GM23248 (cell line): ENCODE measurements around the gene TBX5. TPM values are rescaled to one million over a fixed set of nuclear protein-coding genes. Genes with fewer than 3 reads are reported as not detected.
A peak's percentile ranks its signal among the peaks of the same experiment; 100 is the strongest.
"Not testable (repeated sequence)": the region's sequence is repeated elsewhere in the genome, so short reads cannot be mapped to it uniquely, and the experiment has no call there.

Source experiments
- DNase-seq: peaks from one replicate; pipeline ENCODE4 v3.0.0-alpha.2; 2015
- H2AFZ ChIP-seq: fragments of 200-600 bp; sonication (generic); 2 replicates; pipeline ENCODE4 v1.6.1; 2016; ENCODE audit warnings: antibody characterized with exemption
- H3F3A ChIP-seq: fragments of 200-600 bp; sonication (generic); 2 replicates; pipeline ENCODE4 v1.6.1; 2016; ENCODE audit warnings: mild to moderate bottlenecking, antibody characterized with exemption, mixed run types; ENCODE audit not compliant: insufficient read depth
- H3K27ac ChIP-seq: fragments of 200-600 bp; sonication (generic); 2 replicates; pipeline ENCODE4 v1.5.1; 2016; ENCODE audit warnings: mild to moderate bottlenecking
- H3K27me3 ChIP-seq: fragments of 200-600 bp; sonication (generic); replicated peaks from 2 replicates; pipeline ENCODE4 v1.6.1; 2016; ENCODE audit warnings: mild to moderate bottlenecking; ENCODE audit not compliant: insufficient read depth
- H3K36me3 ChIP-seq: fragments of 200-600 bp; sonication (generic); 2 replicates; pipeline ENCODE4 v1.6.1; 2016; ENCODE audit warnings: low read depth, mild to moderate bottlenecking
- H3K4me1 ChIP-seq: fragments of 200-600 bp; sonication (generic); 2 replicates; pipeline ENCODE4 v1.6.1; 2016; ENCODE audit warnings: mild to moderate bottlenecking; ENCODE audit not compliant: insufficient read depth
- H3K4me2 ChIP-seq: fragments of 200-600 bp; sonication (generic); one replicate; pipeline ENCODE4 v1.6.1; 2016; ENCODE audit warnings: mild to moderate bottlenecking; ENCODE audit not compliant: unreplicated experiment
- H3K4me3 ChIP-seq: fragments of 200-600 bp; sonication (generic); 2 replicates; pipeline ENCODE4 v1.5.1; 2016; ENCODE audit warnings: mild to moderate bottlenecking
- H3K79me2 ChIP-seq: fragments of 200-600 bp; sonication (generic); 2 replicates; pipeline ENCODE4 v1.6.1; 2016; ENCODE audit warnings: mild to moderate bottlenecking; ENCODE audit not compliant: insufficient read depth
- H3K9ac ChIP-seq: fragments of 200-600 bp; sonication (generic); 2 replicates; pipeline ENCODE4 v1.6.1; 2016; ENCODE audit warnings: mild to moderate bottlenecking
- H3K9me2 ChIP-seq: fragments of 200-600 bp; sonication (generic); 2 replicates; pipeline ENCODE4 v1.6.1; 2016; ENCODE audit warnings: mixed run types, mild to moderate bottlenecking, moderate library complexity; ENCODE audit not compliant: insufficient read depth
- H3K9me3 ChIP-seq: fragments of 200-600 bp; sonication (generic); one replicate; pipeline ENCODE4 v1.6.1; 2017; ENCODE audit warnings: low read depth
- H4K20me1 ChIP-seq: fragments of 200-600 bp; sonication (generic); 2 replicates; pipeline ENCODE4 v1.6.0; 2016; ENCODE audit not compliant: insufficient read depth
- EZH2 ChIP-seq: fragments of 200-600 bp; sonication (generic); IDR thresholded peaks from 2 replicates; pipeline ENCODE4 v1.6.1; 2018; ENCODE audit warnings: antibody characterized with exemption, mild to moderate bottlenecking; ENCODE audit not compliant: insufficient read depth, poor library complexity, severe bottlenecking
- EZH2phosphoT487 ChIP-seq: fragments of 200-600 bp; sonication (generic); IDR thresholded peaks from 2 replicates; pipeline ENCODE4 v1.6.1; 2018; ENCODE audit warnings: antibody characterized with exemption, moderate library complexity, mild to moderate bottlenecking, low read depth; ENCODE audit not compliant: insufficient read depth
- WGBS, 2 experiments: methylation state at CpG; one replicate each; pipeline ENCODE4 v1.1.6; 2015 to 2017; ENCODE audit warnings: low lambda C conversion rate in 2 of 2, low coverage in 1 of 2; ENCODE audit errors: missing lambda C conversion rate in 2 of 2; 5-methylcytosine and 5-hydroxymethylcytosine counted together
- in situ Hi-C: fragments of 300-500 bp; cut with MboI; formaldehyde crosslinking; loops from 2 replicates; pipeline ENCODE4 v1.15.0; 2020
- polyA plus RNA-seq: library from polyadenylated mRNA; unstranded; fragments of >200 nt; fragmentation: Nextera tagmentation; extraction: Ambion mirVana; gene quantifications from 2 replicates; pipeline ENCODE4 v1.2.1, GENCODE V29; 2016
- total RNA-seq: library from RNA; depleted of rRNA; stranded (reverse); fragments of >200 nt; shearing (Covaris generic); gene quantifications from 2 replicates; pipeline ENCODE4 v1.2.3, GENCODE V29; 2014

The TBX5 gene
- total and polyA plus RNA-seq, 2 experiments from 2014 or later, result 24.5 to 30.0 TPM

DNA sequence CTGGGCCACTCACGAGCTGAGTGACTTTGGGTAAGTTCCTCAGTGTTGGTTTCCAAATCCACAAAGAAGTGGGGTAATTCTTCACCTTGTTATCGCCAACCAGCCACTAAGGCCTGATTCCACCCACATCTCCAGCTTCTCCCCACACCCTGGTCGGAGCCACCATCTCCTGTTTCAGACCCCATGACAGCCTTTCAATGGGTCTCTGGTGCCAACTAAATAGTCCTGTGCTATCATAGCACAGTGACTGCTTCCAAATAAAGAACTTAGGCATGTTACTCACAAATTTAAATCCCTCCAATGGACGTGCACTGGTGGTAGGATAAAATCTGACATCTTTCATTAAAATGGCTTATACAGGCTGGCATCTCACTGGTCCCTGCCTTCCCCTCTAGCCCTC, 44.0 kb downstream of the TBX5 start:
- Histone ChIP-seq H3K36me3 (peaks cover 72% of the 10 kb centered on the region), H2AFZ (no peak overlapping the region), H3F3A (peaks cover 23% of the 10 kb centered on the region; the same call in 1 of the 2 replicates)

DNA sequence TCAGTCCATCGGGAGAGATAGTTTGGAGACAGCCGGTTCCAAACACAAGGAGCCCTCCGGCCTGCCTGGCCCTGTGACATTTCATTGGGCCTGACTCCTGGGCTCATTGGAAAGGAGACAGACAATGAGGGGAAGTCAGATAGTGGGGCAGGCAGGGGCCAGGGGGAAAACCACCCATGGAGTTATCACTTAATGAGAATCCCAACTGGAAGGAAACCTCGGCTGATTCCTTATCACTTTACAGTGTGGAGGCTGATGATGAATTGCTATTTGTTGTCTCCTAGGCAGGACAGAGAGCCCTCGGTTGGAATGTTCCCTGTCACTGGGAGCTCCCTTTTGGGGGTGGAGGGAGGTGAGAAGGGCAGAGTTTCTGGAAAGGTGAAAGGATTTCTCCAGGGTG, 44.4 kb downstream of the TBX5 start:
- Histone ChIP-seq H3K79me2 (peaks cover 7% of the 10 kb centered on the region), H3K4me1 (no peaks in the 10 kb centered on the region), H3K9me2 (no peaks in the 10 kb centered on the region), H3K27me3 (no peaks in the 10 kb centered on the region), H2AFZ (no peak overlapping the region), H3K4me2 (no peak overlapping the region), H3K4me3 (no peak overlapping the region), H4K20me1 (peaks cover 9% of the 10 kb centered on the region), H3K9me3 (no peaks in the 10 kb centered on the region), H3K9ac (no peak overlapping the region), H3F3A (peaks cover 22% of the 10 kb centered on the region; the same call in 1 of the 2 replicates), H3K27ac (no peak overlapping the region), H3K36me3 (peaks cover 71% of the 10 kb centered on the region)
- in situ Hi-C loops, result no loop called here
- DNase-seq, result no peak
- no peak for TF ChIP-seq EZH2
- 84 to 86% methylated on average over 5 of the region's 5 CpGs for WGBS, 2 experiments

More for the DNA sequence above, 44.0 kb downstream of the TBX5 start:
- in situ Hi-C loops, result no loop called here
- Histone ChIP-seq H3K4me1 (no peaks in the 10 kb centered on the region), H3K9me3 (no peaks in the 10 kb centered on the region), H3K9ac (no peak overlapping the region), H3K4me2 (no peak overlapping the region), H3K4me3 (no peak overlapping the region), H3K27ac (no peak overlapping the region), H4K20me1 (peaks cover 9% of the 10 kb centered on the region), H3K9me2 (no peaks in the 10 kb centered on the region), H3K79me2 (peaks cover 7% of the 10 kb centered on the region), H3K27me3 (no peaks in the 10 kb centered on the region)
- WGBS, 2 experiments, result 69 to 86% methylated on average over 4 of the region's 4 CpGs
- no peak for DNase-seq
- TF ChIP-seq EZH2 (no peak), EZH2phosphoT487 (no peak)

DNA sequence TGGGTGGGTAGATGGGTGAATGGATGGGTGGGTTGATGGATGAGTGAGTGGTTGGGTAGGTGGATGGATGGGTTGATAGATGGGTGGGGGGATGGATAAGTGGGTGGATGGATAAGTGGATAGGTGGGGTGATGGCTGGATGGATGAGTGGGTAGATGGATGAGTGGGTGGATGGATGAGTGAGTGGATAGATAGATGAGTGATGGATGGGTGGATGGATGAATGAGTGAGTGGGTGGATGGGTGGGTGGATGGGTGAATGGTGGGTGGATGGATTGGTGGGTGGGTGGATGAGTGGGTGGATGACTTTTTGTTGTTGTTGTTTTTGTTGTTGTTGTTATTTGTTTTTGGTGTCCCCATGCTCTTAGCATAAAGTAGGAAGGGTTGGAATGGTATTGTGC, 45.5 kb downstream of the TBX5 start:
- Histone ChIP-seq H3K4me3 (no peak overlapping the region), H3K4me2 (no peak overlapping the region), H3K9me2 (no peaks in the 10 kb centered on the region), H2AFZ (no peak overlapping the region), H3K79me2 (peaks cover 7% of the 10 kb centered on the region), H3K36me3 (peaks cover 70% of the 10 kb centered on the region), H3F3A (peaks cover 19% of the 10 kb centered on the region; the same call in 1 of the 2 replicates), H3K4me1 (no peaks in the 10 kb centered on the region), H4K20me1 (peaks cover 9% of the 10 kb centered on the region), H3K9me3 (no peaks in the 10 kb centered on the region), H3K27ac (no peak overlapping the region), H3K27me3 (no peaks in the 10 kb centered on the region), H3K9ac (no peak overlapping the region)
- in situ Hi-C loops, result no loop called here
- no peak for TF ChIP-seq EZH2phosphoT487
- no peak for TF ChIP-seq EZH2
- DNase-seq, result no peak

DNA sequence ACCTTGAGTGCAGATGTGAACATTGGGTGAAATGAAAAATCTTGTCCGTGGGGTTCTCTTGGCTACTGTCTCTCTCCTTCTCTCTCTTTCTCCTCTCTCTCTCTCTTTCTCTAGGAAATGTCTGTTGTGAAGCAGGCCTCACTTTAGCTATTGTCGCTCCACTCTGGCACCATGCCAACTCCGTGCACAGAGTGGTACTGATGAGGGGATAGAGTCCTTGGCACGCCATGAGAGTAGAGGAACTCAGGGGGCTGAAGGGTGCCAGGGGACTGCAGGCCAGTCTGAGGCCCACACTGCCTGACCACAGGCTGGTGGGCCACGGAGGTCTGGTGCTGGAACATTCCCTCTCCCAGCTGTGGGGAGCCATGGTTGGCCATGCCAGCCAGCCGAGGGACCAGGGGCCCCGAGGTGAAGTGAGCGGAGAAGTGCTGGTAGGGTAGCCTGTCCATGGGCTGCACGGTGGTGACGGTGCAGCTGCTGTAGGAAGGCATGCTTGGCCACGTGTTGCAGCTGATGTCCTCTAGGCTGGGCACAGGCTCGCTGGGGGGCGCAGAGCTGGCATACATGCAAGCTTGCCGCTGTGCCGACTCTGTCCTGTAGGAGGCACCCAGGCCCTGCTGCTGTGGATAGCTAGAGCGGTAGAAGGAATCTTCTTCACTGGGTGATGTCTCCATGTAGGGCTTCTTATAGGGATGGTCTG, 50.4 kb downstream of the TBX5 start:
- Histone ChIP-seq H3K4me3 (no peak overlapping the region), H3K9me3 (no peaks in the 10 kb centered on the region), H3K4me2 (no peak overlapping the region), H3F3A (peaks cover 36% of the 10 kb centered on the region; the same call in 1 of the 2 replicates), H3K79me2 (peaks cover 7% of the 10 kb centered on the region; the same call in 1 of the 2 replicates), H3K27me3 (no peaks in the 10 kb centered on the region), H3K27ac (no peak overlapping the region), H3K9me2 (no peaks in the 10 kb centered on the region), H2AFZ (no peak overlapping the region), H3K9ac (no peak overlapping the region), H3K4me1 (no peaks in the 10 kb centered on the region), H3K36me3 (peaks cover 65% of the 10 kb centered on the region), H4K20me1 (peaks cover 6% of the 10 kb centered on the region)
- 69 to 71% methylated on average over 14 to 16 of the region's 16 CpGs for WGBS, 2 experiments
- in situ Hi-C loops, result no loop called here
- TF ChIP-seq EZH2phosphoT487 (no peak), EZH2 (no peak)
- peak; percentile 17 for DNase-seq

DNA sequence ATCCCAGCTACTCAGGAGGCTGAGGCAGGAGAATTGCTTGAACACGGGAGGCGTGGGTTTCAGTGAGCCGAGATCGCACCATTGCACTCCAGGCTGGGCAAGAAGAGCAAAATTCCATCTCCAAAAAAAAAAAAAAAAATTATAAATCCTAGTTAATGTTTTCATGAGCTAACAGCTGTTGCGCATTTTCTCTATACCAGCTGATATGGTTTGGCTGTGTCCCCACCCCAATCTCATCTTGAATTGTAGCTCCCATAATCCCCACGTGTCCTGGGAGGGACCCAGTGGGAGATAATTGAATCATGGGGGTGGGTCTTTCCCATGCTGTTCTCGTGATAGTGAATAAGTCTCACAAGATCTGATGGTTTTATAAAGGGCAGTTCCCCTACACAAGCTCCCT, 56.7 kb downstream of the TBX5 start:
- H3K4me2 ChIP-seq, H3K27ac ChIP-seq, H3K4me1 ChIP-seq, DNase-seq, in situ Hi-C loops, H3K9ac ChIP-seq, H3K27me3 ChIP-seq, H3K9me3 ChIP-seq, H3K79me2 ChIP-seq, H3K9me2 ChIP-seq, H3K4me3 ChIP-seq, H4K20me1 ChIP-seq, H2AFZ ChIP-seq: not testable (repeated sequence)
- peaks cover 32% of the 10 kb centered on the region for H3F3A ChIP-seq
- H3K36me3 ChIP-seq, result peaks cover 17% of the 10 kb centered on the region
- WGBS, 2 experiments, result 37 to 43% methylated on average over 7 of the region's 7 CpGs
